Thyroid gland (tissue), 4 donors: ENCODE data around the gene RHBDL3.

Experiments
- POLR2A ChIP-seq, 2 donors: fragments of 450-650 bp; IDR thresholded peaks; one replicate each; pipeline ENCODE4 v1.6.1; 2017; ENCODE audit warnings: antibody characterized with exemption in 2 of 2, mild to moderate bottlenecking in 2 of 2, moderate library complexity in 1 of 2
- TF ChIP-seq, protein P1 (sequence below), 6 experiments: fragments of 200-600 bp in 3 of 6; fragments of 450-650 bp in 3 of 6; sonication (generic) in 3 of 6; IDR thresholded peaks; one replicate each; pipeline ENCODE4 v1.5.1; 2016 to 2019; ENCODE audit warnings: antibody characterized with exemption in 6 of 6, mild to moderate bottlenecking in 2 of 6, inconsistent platforms in 1 of 6, moderate library complexity in 1 of 6

DNA sequence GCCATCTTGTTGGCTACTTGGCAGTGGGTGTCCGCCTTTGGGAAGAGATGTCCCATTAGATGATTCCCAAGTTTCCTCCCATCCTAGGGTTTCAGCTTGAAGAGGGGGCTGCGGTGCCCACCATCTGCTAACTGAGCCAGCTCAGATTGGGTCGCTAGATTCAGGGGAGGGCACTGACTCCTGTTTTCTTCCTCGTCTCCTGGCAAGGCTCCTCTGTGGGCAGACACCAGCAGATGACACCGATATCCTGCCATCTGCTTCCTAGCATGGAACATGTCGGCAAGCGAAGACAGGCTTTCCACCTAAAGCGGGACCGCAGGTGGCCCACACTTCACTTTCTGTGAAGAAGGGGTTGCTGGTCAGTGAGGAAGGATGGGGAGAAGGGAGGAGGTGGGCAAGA is 49.0 kb downstream of the RHBDL3 start:
- TF ChIP-seq POLR2A (IDR thresholded peaks at IDR 0.05), result no peak
- TF ChIP-seq, protein P1, sequence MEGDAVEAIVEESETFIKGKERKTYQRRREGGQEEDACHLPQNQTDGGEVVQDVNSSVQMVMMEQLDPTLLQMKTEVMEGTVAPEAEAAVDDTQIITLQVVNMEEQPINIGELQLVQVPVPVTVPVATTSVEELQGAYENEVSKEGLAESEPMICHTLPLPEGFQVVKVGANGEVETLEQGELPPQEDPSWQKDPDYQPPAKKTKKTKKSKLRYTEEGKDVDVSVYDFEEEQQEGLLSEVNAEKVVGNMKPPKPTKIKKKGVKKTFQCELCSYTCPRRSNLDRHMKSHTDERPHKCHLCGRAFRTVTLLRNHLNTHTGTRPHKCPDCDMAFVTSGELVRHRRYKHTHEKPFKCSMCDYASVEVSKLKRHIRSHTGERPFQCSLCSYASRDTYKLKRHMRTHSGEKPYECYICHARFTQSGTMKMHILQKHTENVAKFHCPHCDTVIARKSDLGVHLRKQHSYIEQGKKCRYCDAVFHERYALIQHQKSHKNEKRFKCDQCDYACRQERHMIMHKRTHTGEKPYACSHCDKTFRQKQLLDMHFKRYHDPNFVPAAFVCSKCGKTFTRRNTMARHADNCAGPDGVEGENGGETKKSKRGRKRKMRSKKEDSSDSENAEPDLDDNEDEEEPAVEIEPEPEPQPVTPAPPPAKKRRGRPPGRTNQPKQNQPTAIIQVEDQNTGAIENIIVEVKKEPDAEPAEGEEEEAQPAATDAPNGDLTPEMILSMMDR (IDR thresholded peaks at IDR 0.05), result no peak
